ENCODE measurements around the gene TRMT61B.

The TRMT61B gene

GRCh38 chr2:28870146-28870891 is at the start of gene TRMT61B:
Gene TRMT61B, minus strand, starts transcription at chr2:28870309. Its CDS starts 32 bp downstream, at chr2:28870277.
- peak; percentile 90 for DNase-seq (ENCODE audit: low spot score)

DNA sequence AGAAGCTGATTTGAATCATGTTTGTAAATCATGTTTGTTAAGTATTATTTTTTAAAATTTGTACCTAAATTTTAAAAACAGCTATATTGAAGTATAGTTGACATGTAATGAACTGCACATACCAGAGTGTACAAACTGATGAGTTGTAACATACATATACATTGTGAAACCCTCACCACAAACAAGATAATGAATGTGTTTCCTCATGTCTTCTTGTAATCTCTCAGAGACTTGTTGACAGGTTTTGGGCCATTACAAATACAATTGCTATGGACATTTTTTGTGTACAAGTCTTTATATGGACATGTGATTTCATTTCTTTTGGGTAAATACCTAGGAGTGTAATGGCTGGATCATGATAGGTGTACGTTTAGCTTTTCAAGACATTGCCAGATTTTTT is 45.8 kb upstream of the TRMT61B start:
- DNase-seq (ENCODE audit: low spot score): no peak

GRCh38 chr2:28909655-28910353 is 39.7 kb upstream of the TRMT61B start:
- DNase-seq (ENCODE audit: low spot score): no peak

DNA sequence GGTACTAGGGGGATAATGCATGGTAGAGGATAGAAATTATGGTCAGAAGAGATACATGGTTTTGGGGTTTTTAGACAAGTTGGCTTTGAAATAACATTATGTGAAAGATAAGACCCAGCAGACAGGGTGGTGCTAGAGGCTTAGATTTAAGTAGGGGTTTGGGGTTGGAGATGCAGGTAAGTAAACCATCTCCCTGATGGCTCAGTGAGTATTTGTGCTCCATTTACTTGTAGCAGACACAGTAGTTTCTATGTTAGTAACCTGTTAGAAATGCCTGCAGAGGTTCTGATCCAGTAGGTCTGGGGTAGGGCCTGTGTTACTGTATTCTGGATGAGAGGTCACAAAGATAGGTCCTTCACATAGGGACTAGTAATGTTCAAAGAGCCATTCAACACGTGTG is 38.1 kb upstream of the TRMT61B start:
- DNase-seq (ENCODE audit: low spot score): no peak

- DNase-seq (ENCODE audit: low spot score): no peak
These were observed 36.7 kb upstream of the TRMT61B start for GRCh38 chr2:28906821-28907220.

- no peak for DNase-seq (ENCODE audit: low spot score)
These were observed 36.3 kb upstream of the TRMT61B start for GRCh38 chr2:28906376-28906775.

- DNase-seq (ENCODE audit: low spot score): no peak
These were observed 35.4 kb upstream of the TRMT61B start for GRCh38 chr2:28905533-28905932.

DNA sequence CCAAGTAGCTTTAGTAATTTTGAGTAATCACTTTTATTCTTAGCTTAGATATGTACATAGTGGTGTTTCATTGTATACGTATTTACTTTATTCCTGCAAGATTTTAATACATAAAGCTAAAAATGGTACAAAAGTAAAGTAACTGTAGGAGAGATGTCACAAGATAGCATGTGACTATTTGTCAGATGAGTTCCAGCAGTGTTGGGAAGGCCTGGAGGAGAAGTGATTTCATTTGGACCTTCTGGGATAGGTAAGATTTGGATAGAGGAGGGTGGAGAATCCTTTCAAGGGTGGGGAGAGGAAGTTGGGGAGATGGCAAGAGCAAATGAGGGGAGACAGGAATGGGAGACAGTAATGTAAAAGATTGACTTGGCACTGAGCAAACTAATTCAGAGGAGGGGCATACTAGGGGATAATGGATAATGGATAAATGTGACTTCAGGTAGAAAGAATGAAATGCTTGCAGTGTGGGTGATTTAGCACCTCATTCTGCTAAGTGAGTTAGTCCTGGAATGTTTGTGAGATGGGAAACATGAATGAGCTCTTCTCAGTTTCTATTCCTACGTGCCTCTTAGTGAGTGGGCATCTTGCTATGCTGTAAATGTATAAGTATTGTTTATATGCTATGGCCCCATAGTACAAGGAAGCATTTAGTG is 34.8 kb upstream of the TRMT61B start:
- DNase-seq (ENCODE audit: low spot score): no peak

DNA sequence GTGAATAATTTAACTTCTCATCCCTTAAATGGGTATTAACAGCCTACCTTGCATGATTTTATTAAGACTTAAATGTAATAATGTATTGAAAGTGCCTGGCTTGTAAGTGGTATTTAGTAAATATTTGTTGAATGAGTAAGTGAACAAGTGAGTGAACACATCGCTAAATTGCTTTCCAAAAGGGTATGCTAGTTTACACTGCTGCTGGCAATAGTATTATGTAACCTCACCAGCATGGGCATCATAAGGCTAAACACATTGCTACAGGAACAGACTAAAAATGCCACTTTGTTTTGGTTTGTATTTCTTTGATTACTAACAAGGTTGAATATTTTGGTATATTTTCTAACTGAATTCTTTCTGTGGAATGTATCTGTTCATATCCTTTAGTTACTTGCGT is 34.2 kb upstream of the TRMT61B start:
- DNase-seq (ENCODE audit: low spot score): no peak

- DNase-seq (ENCODE audit: low spot score): no peak
These were observed 32.5 kb upstream of the TRMT61B start for GRCh38 chr2:28902584-28902983.

DNA sequence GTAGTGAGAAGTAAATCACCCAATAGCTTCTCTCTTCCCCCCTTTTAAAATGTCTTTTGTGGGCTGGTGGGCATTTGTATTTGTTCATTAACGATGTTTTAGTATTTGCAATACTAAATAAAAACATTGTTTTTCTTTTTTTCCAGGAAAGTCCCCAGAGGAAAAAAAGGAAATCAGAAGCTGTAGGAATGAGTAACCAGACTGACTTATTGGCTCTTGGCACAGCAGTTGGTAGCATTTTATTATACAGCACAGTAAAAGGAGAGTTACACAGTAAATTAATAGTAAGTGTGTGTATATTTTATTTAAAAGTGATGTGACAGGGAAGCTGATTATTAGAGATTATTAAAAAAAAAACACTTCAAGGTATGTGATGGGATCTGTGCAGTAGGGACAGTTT is 31.7 kb upstream of the TRMT61B start:
- no peak for DNase-seq (ENCODE audit: low spot score)

DNA sequence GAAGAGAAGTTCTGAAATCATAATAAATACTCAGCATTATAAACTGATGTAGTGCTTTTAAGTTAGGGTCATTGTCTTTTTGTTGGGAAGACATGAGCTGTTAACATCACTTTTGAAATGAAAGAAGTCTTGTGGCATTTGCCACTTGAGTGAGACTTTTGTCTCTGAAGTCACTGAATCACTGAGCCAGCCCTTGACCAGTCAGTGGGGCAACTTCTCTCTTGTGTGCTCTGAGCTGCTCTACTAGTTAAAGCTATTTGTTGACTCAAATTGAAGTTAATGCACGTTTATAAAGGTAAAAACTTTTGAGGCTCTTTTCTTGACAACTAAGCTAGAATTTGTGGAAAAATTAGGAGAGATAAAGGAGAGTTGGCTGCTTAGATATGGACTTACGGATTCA is 31.1 kb upstream of the TRMT61B start:
- no peak for DNase-seq (ENCODE audit: low spot score)

GRCh38 chr2:28898048-28898447 is 27.9 kb upstream of the TRMT61B start:
- no peak for DNase-seq (ENCODE audit: low spot score)

GRCh38 chr2:28896906-28897305 is 26.8 kb upstream of the TRMT61B start:
- DNase-seq (ENCODE audit: low spot score): no peak

DNA sequence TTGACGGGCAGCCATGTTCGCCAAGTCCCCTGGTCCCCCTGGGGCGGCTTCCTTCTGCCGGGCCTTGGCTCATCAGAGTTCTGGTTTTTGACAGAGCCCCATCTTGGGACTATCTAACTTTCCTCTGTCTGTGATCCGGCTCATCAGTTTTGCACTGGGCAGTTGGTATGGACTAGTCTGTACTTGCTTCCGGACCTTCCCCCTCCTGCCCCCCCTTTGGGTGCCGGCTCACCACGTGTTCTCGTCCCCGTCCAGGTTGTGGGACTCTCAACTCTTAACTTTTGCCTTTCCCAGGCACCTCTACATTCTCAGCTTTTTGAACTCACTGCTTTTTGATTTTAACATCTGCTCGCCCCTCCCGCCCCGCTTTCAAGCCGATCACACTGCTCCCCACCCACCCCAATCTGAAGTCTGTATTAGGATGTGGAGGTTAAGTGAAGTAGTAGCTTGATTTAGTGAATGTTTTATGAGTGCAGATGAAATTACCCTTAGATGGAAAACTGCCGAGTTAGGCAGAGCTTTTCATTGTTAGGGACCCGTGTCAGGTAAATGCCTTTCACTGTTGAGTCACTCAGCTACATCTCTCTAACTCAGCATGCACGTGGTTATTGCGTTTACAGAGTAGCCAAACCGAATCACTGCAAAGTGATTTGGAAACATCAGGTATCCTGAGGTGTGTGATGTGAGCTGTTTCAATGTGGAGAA is 25.2 kb upstream of the TRMT61B start:
- DNase-seq (ENCODE audit: low spot score): peak; percentile 11

DNA sequence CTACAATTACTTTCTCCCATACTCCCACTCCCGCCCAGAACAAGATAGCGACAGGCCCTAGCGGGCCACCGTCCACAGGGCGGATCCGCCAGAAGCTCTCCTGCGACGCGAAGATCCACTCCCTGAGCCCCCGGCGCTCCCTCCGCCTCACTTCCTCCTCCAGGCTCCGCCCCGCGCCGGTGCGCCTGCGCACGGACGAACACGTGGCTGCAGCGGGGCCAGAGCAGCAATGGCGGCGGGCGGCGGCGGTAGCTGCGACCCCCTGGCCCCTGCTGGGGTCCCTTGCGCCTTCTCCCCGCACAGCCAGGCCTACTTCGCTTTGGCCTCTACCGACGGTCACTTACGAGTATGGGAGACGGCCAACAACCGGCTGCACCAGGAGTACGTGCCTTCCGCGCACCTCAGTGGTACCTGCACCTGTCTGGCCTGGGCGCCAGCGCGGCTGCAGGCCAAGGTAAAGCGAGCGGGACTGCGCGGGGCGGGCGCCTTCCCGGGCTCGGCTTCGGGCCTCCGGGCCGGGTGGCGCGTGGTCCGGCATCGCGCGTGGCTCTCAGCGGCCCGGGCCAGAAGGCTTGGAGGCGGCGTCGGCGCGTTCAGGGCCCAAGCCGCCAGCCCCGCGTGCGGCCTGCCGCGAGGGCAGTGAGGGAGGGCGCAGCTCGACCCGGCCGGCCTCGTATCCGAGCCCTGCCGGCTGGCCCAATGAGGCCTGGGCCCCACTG is 24.5 kb upstream of the TRMT61B start, which contains the start of gene WDR43:
TSS of gene WDR43 (plus strand) at position 198 of the 719 bp plus-strand sequence. CDS start at position 230, 32 bp downstream.
- peak; percentile 87 for DNase-seq (ENCODE audit: low spot score)

- DNase-seq (ENCODE audit: low spot score): no peak
These were observed 23.4 kb upstream of the TRMT61B start for GRCh38 chr2:28893488-28893887.

GRCh38 chr2:28880193-28880592 is 10.1 kb upstream of the TRMT61B start:
- DNase-seq (ENCODE audit: low spot score): no peak

DNA sequence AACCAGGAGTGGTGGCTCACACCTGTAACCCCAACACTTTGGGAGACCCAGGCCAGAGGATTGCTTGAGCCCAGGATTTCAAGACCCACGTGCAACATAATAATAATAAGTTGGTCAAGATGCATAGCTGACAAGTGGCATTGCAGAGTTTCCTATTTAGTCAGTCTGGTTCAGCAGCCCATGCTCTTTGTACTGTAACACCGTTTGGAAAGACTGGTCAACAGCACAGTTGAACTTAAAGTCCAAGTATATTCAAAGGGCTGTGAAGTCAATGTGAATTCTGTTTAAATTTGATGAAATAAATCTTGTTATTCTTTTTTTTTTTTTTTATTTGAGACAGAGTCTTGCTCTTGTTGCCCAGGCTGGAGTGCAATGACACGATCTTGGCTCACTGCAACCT is 1.5 kb upstream of the TRMT61B start:
- DNase-seq (ENCODE audit: low spot score): no peak

- peak; percentile 19 for DNase-seq (ENCODE audit: low spot score)
These were observed 489 bp downstream of the TRMT61B start for GRCh38 chr2:28869494-28870145.

GRCh38 chr2:28868611-28869010 is 1.5 kb downstream of the TRMT61B start:
- no peak for DNase-seq (ENCODE audit: low spot score)

Data from HuH-7 (cell line).